ENCODE data around the gene SDC3. TPM values are rescaled to one million over a fixed set of nuclear protein-coding genes. Genes with fewer than 3 reads are reported as not detected.

SDC3 gene
- total RNA-seq, 1 experiment from 2014 or later = 33.7 TPM

DNA sequence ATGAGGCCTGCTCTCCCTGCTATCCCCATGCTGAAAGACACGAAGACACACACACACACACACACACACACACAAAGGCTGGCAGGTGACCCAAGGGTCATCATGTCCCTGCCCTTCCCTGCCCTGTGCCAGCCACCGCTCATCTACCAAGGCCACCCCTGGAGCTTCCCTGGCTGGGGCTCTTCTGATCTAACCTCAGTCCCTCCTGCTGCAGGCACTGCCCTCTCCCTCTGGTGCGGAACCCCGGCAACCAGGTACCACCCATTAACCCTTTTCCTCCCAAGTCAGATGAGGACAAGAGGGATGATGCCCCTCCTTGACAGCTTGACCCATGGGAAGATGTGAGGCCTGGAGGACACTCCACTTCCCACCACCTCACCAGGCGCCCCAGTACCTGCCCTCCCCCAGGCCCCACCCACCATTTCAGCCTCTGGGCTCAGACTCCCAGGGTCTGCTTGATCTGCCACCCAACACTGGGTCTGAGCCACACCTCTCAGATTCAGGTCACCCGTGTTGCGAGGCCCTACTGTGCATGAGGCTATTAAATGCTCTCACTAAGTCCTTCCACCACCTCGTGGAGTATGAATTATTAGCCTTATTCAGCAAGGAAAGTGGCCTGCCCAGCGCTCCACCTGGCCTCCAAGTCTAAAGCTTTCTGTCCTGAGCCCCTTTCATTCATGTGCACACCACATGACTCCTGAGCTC is 2.5 kb downstream of the SDC3 start:
- no peaks in the 10 kb centered on the region for H3K9me3 ChIP-seq (ENCODE audit: insufficient read depth, low read depth)
- H3K79me2 ChIP-seq (ENCODE audit: low read depth) = no peaks in the 10 kb centered on the region
- peaks cover 17% of the 10 kb centered on the region for H3K4me1 ChIP-seq (replicated peaks; ENCODE audit: insufficient read depth)
- H3K27me3 ChIP-seq (ENCODE audit: insufficient read depth, low read depth) = no peaks in the 10 kb centered on the region
- no peak for DNase-seq
- BruUV-seq (replicated peaks) = no TSS peak
- TF ChIP-seq, protein P1, sequence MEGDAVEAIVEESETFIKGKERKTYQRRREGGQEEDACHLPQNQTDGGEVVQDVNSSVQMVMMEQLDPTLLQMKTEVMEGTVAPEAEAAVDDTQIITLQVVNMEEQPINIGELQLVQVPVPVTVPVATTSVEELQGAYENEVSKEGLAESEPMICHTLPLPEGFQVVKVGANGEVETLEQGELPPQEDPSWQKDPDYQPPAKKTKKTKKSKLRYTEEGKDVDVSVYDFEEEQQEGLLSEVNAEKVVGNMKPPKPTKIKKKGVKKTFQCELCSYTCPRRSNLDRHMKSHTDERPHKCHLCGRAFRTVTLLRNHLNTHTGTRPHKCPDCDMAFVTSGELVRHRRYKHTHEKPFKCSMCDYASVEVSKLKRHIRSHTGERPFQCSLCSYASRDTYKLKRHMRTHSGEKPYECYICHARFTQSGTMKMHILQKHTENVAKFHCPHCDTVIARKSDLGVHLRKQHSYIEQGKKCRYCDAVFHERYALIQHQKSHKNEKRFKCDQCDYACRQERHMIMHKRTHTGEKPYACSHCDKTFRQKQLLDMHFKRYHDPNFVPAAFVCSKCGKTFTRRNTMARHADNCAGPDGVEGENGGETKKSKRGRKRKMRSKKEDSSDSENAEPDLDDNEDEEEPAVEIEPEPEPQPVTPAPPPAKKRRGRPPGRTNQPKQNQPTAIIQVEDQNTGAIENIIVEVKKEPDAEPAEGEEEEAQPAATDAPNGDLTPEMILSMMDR (conservative IDR thresholded peaks at IDR 0.05) = no peak
- H3K4me2 ChIP-seq = no peak overlapping the region
- no peak overlapping the region for H2AFZ ChIP-seq
- no peaks in the 10 kb centered on the region for H4K20me1 ChIP-seq (ENCODE audit: insufficient read depth)
- ChIA-PET CTCF (no interaction called here), POLR2A (ENCODE audit: unreplicated experiment) (no interaction called here)
- H3K9me2 ChIP-seq (ENCODE audit: insufficient read depth) = no peaks in the 10 kb centered on the region
- no peak overlapping the region for H3K4me3 ChIP-seq
- no peak overlapping the region for H3K27ac ChIP-seq
- intact Hi-C loops (cut with micrococcal nuclease; ENCODE audit: unreplicated experiment) = no loop called here
- H3F3A ChIP-seq (ENCODE audit: insufficient read depth, low read depth) = no peaks in the 10 kb centered on the region
- no peaks in the 10 kb centered on the region for H3K36me3 ChIP-seq (ENCODE audit: low read depth)

DNA sequence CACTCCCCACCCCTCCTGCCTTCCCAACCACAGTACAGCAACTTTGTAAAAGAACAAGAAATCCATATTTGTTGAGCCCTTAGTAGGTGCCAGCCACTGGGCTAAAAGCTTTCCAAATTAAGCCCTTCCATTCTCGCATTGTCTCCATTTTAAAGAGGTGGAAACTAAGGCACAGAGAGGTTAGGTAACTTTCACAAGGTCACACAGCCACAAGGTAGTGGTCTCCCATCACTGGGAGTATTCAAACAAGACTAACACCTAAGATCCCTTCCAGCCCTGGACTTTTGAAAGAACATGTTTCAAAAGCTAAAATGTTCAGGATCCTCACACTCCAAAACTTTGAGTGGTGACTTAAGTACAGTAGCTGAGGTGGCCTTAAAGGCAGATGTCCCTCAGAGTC is 3.2 kb downstream of the SDC3 start:
- no peaks in the 10 kb centered on the region for H3F3A ChIP-seq (ENCODE audit: insufficient read depth, low read depth)
- H3K4me1 ChIP-seq (replicated peaks; ENCODE audit: insufficient read depth) = peaks cover 13% of the 10 kb centered on the region
- no TSS peak for BruUV-seq (replicated peaks)
- no peak overlapping the region for H2AFZ ChIP-seq
- H3K4me3 ChIP-seq = no peak overlapping the region
- H3K9me2 ChIP-seq (ENCODE audit: insufficient read depth) = no peaks in the 10 kb centered on the region
- H3K27me3 ChIP-seq (ENCODE audit: insufficient read depth, low read depth) = no peaks in the 10 kb centered on the region
- POLR2A ChIA-PET (ENCODE audit: unreplicated experiment) = no interaction called here
- no peak overlapping the region for H3K4me2 ChIP-seq
- DNase-seq = no peak
- H3K9me3 ChIP-seq (ENCODE audit: insufficient read depth, low read depth) = no peaks in the 10 kb centered on the region
- intact Hi-C loops (cut with micrococcal nuclease; ENCODE audit: unreplicated experiment) = no loop called here
- no peaks in the 10 kb centered on the region for H3K36me3 ChIP-seq (ENCODE audit: low read depth)
- TF ChIP-seq EZH2 (IDR thresholded peaks at IDR 0.05; ENCODE audit: low read depth) = no peak
- H4K20me1 ChIP-seq (ENCODE audit: insufficient read depth) = no peaks in the 10 kb centered on the region
- CTCF ChIA-PET = no interaction called here
- H3K79me2 ChIP-seq (ENCODE audit: low read depth) = no peaks in the 10 kb centered on the region
- no peak overlapping the region for H3K27ac ChIP-seq

DNA sequence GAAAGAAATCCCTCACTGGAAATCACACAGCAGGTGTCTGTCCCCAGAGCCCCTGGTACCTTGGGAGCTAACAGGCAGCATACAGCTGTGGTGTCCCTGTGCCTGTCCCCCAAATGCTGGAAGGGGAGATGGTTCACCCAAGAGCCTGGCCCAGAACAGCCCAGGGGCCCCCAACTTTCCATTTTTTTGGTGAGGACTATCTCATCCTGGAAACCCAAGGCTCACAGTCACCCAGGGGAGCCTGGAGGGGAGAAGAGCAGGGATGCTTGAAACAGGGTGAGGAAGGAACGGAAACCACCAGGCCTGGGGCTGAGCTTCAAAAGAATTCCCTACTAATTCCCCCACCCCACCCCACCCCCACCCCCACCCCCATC is 3.6 kb downstream of the SDC3 start:
- ChIA-PET CTCF (no interaction called here), POLR2A (ENCODE audit: unreplicated experiment) (no interaction called here)
- no TSS peak for BruUV-seq (replicated peaks)
- no peaks in the 10 kb centered on the region for H3K36me3 ChIP-seq (ENCODE audit: low read depth)
- intact Hi-C loops (cut with micrococcal nuclease; ENCODE audit: unreplicated experiment) = no loop called here
- no peaks in the 10 kb centered on the region for H3K79me2 ChIP-seq (ENCODE audit: low read depth)
- H3K9me3 ChIP-seq (ENCODE audit: insufficient read depth, low read depth) = no peaks in the 10 kb centered on the region
- H3K9me2 ChIP-seq (ENCODE audit: insufficient read depth) = no peaks in the 10 kb centered on the region
- H3K4me3 ChIP-seq = no peak overlapping the region
- no peak for DNase-seq
- no peaks in the 10 kb centered on the region for H4K20me1 ChIP-seq (ENCODE audit: insufficient read depth)
- no peaks in the 10 kb centered on the region for H3K27me3 ChIP-seq (ENCODE audit: insufficient read depth, low read depth)
- TF ChIP-seq, protein P1 (conservative IDR thresholded peaks at IDR 0.05) = no peak
- no peak for TF ChIP-seq EZH2 (IDR thresholded peaks at IDR 0.05; ENCODE audit: low read depth)
- no peak overlapping the region for H2AFZ ChIP-seq
- no peaks in the 10 kb centered on the region for H3F3A ChIP-seq (ENCODE audit: insufficient read depth, low read depth)
- no peak overlapping the region for H3K27ac ChIP-seq
- peaks cover 10% of the 10 kb centered on the region for H3K4me1 ChIP-seq (replicated peaks; ENCODE audit: insufficient read depth)
- no peak overlapping the region for H3K4me2 ChIP-seq

All from PC-9 (cell line).